GM19397 (cell line): ENCODE measurements around the gene EGR1.
"Not testable (repeated sequence)": the region's sequence is repeated elsewhere in the genome, so short reads cannot be mapped to it uniquely, and the experiment has no call there.

ENCODE experiments used
- ATAC-seq: cut with Tn5 transposase; IDR thresholded peaks from one replicate; pipeline ENCODE4 v1.9.1; 2021; ENCODE audit warnings: mild to moderate bottlenecking, moderate library complexity; ENCODE audit not compliant: unreplicated experiment

EGR1 gene

DNA sequence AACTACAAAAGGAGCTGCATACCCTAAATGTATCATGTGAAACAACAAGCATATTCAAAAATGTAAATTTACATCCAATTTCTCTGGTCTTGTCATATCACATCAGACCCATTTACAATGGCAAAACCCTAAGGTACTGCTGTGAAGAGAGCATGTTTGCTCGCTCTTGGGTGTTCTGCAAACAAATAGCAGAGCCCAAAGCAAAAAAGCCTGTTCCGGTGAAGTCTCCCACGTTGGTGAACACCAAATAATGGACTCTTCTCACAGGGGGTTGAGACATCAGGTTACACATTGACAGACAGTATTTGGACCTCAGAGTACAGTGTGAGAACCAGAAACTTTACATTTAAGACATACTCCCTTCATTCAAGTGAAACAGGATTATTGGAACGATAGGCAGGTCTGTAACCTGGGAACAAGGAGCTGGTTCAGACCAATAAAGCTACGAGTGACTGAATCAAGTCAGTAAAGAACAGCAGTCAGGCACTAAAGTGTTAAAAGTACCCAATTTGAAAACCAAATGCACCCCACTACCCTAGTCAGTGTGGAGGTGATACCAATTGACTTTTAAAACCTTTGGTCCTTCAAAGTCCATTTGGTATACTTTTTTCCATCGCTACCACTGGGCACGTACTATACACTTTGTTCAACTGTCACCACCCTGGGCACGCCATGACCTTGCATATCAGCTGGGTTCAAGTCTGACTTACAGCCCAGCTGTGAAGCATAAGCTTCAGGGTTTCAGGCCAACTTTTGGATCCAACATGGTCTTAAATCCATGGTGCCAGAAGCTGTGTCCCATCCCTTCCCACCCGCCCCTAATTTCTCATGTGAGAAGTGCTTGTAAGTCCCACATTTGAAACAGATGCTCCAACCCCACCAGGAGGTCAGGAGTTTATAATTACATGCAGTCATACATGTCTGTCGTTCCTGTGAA is 41.4 kb downstream of the EGR1 start:
- no peak for ATAC-seq

GRCh38 chr5:138507485-138507884 is 42.2 kb downstream of the EGR1 start:
- ATAC-seq: not testable (repeated sequence)

- no peak for ATAC-seq
Measured at GRCh38 chr5:138508958-138509357, 43.7 kb downstream of the EGR1 start.

GRCh38 chr5:138514021-138514420 is 48.7 kb downstream of the EGR1 start:
- no peak for ATAC-seq

DNA sequence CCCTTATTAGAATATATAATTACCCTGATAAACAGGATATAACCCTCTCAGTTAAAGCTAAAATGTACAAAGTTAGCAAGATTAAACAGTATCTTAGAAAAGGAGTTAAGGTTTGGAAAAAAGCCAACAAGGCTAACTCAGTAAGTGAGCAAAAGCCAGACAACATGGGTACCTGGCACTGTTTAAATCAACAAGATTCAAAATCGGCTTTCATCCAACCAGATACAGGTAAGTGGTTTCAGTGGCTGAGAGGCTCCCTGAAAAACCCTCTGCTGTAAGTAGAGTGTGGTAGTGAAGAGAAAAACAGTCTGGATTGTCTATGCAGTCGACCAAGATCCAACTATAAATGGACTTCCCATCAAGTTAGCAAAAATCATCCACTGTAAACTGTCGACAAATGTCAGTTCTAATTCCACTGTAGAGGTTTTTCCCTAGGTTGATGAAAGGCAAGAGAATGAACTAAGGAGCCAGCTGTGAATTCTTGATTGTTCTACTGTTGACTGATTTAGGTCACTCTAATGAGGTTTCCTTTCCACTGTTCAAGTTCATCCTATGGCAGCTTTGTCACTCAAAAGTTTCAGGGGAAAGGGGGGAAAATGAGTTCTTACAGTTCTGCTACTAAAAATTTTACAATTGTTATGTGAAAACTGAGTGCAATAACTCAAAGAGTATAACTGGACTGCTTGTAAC is 50.4 kb downstream of the EGR1 start:
- no peak for ATAC-seq

DNA sequence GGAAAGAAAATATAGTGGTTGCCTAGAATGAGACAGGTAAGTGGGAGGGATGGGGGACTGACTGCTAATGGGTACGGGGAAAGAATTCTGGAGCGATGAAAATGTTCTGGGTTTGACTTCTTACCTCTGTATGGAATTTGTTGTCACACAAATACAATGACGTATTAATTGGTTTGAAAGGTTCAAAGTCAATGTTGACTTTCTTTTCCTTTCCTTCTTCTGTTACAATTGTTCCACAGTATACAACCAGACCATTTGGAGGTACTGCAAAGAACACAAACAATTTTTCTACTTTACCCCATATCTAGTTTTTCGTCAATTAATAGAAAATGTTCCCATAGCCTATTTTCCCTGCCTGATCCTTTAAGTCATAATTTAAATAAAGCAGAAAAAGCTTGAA is 52.2 kb downstream of the EGR1 start:
- ATAC-seq: no peak
